Measurements from ENCODE around the gene CD320.

The CD320 gene

GRCh38 chr19:8261347-8261746 lies 46.8 kb downstream of the CD320 start:
- H3K4me3 ChIP-seq (ENCODE audit: low read length), result no peak overlapping the region
- DNase-seq (ENCODE audit: low read depth), result no peak
- TF ChIP-seq CTCF (conservative IDR thresholded peaks at IDR 0.05; ENCODE audit: low read length), result no peak

GRCh38 chr19:8259922-8260247 lies 48.3 kb downstream of the CD320 start:
- TF ChIP-seq CTCF (conservative IDR thresholded peaks at IDR 0.05; ENCODE audit: low read length), result no peak
- DNase-seq (ENCODE audit: low read depth), result no peak
- H3K4me3 ChIP-seq (ENCODE audit: low read length), result no peak overlapping the region

GRCh38 chr19:8259142-8259921 lies 48.8 kb downstream of the CD320 start:
- H3K4me3 ChIP-seq (ENCODE audit: low read length), result no peak overlapping the region
- DNase-seq (ENCODE audit: low read depth), result no peak
- TF ChIP-seq CTCF (conservative IDR thresholded peaks at IDR 0.05; ENCODE audit: low read length), result no peak

- no peak for DNase-seq (ENCODE audit: low read depth)
- no peak for TF ChIP-seq CTCF (conservative IDR thresholded peaks at IDR 0.05; ENCODE audit: low read length)
- no peak overlapping the region for H3K4me3 ChIP-seq (ENCODE audit: low read length)
These were observed 51.1 kb downstream of the CD320 start for GRCh38 chr19:8257052-8257443.

GRCh38 chr19:8256276-8257051 lies 51.7 kb downstream of the CD320 start:
- TF ChIP-seq CTCF (conservative IDR thresholded peaks at IDR 0.05; ENCODE audit: low read length), result no peak
- no peak overlapping the region for H3K4me3 ChIP-seq (ENCODE audit: low read length)
- DNase-seq (ENCODE audit: low read depth), result no peak

- H3K4me3 ChIP-seq (ENCODE audit: low read length), result no peak overlapping the region
- no peak for DNase-seq (ENCODE audit: low read depth)
- no peak for TF ChIP-seq CTCF (conservative IDR thresholded peaks at IDR 0.05; ENCODE audit: low read length)
These were observed 52.6 kb downstream of the CD320 start for GRCh38 chr19:8255426-8256125.

All from AG10803 (cell line).